K562 treated with DMSO at 1 percent for 12 hours (cell line): Measurements from ENCODE around the gene ACSL4. TPM values are rescaled to one million over a fixed set of nuclear protein-coding genes. Genes with fewer than 3 reads are reported as not detected.

ENCODE experiments used
- total RNA-seq: library from RNA; unstranded; fragments of 300-600 nt; gene quantifications from 2 replicates; pipeline ENCODE4 v1.2.3, GENCODE V29; 2022; ENCODE audit not compliant: insufficient read depth

The ACSL4 gene
- total RNA-seq, result 4.0 and 14.6 TPM in 2 replicates

DNA sequence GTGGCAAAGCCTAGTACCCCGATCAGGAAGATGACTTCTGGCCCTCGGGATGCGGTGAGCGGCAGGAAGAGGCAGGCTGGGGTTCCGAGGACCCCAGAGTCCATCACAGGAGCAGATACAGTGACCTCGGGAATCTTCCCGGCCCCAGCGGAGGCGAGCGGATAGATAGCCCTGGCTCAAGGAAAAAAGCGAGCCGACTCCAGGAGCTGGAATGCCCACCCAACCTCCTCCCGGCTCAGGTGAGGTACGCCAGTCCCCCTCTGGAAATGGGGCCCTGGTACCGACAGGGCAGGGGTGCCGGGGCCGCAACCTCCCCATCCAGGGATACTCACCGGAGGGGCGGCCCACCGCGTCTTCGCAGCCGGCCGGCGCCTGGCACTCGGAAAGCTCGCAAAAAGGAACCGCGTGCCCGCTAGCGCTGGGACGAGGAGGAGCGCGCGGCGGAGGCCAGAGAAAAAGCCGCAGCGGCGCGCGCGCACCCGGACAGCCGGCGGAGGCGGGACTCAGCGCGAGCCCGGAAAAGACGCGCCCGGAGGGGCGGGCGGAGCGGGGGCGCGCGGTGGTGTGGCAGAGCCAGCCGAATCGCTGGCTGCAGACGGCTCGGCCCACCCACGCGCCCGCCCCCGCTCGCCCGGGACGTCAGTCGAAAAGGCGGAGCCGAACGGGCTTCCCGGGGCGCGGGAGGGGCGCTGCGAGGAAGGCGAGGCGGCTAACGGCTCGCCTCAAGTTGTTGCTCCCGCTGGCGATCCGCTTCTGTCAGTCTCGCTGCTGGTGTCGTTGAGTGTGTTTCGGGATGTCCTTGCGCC lies at the start of gene ACSL4:
ACSL4 (minus strand) TSS at position 451 of the 806 bp plus-strand sequence. CDS start 49,894 bp downstream, outside the sequence.

DNA sequence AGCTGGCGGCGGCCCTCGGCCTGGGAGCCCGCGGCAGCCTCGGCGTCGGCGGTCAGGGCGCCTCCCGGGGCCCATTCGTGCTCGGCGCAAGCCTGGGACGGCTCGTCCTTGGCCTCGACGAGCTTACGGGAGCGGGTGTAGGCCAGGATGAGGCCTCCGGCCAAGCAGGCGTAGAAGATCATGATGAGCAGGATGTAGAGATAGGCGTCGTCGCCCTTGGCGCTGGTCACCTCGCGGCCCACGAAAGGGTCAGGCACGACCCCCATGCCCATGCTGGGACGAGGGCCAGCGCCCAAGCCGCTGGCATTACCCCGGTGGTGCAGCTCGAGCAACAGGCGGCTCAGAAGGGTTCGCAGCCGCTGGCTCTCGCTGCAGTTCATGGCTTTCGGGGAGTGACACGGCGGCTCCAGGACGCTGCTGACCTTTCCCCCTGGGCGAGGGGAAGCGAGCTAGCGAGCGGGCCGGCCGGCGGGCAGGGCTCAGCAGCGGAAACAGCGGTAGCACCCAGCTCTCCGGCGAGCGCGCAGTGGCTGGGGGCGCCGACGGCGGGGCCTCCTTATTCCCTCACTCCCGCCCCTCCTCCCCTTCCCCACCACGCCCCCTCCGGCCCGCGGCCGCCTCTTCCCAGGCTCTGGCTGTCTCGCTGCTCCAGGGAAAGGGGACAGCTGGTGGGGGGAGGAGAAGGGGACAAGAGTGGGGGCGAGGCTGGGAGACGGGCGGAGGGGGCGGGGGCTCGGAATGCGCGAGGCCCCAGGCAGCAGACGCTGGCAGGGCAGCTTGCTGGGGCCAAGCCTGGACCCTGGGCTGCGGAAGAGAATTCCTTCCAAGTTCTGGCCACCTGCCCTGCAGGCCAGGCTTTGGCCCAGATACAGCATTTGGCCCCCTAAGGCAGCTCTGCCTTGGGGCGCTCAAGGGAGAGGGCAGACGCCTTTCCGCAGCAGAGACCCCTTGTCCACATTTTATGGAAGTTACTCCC lies 108.1 kb downstream of the ACSL4 start, which contains the start of gene KCNE5:
KCNE5 (minus strand) TSS at position 532 of the 976 bp plus-strand sequence; CDS start at position 380, 152 bp downstream.

Other genes starting within 250 kb of the ACSL4 start
- gene NXT2, start 196.4 kb downstream of the ACSL4 start, total RNA-seq, result 6.4 and 13.5 TPM in 2 replicates
- not detected in 2 replicates for gene KCNE5, start 108.1 kb downstream of the ACSL4 start, total RNA-seq